IMR-90 (cell line): ENCODE data around the gene MPV17. TPM values are rescaled to one million over a fixed set of nuclear protein-coding genes. Genes with fewer than 3 reads are reported as not detected.

Experiments
- ATAC-seq: fragments of 200-7000 bp; cut with Tn5 transposase; 2 replicates; pipeline ENCODE4 v1.9.1; 2020; ENCODE audit warnings: low read depth, mild to moderate bottlenecking, moderate library complexity
- BruUV-seq: library from RNA; stranded (reverse); fragments of 400-500 nt; replicated peaks from 2 replicates; lab custom pipeline; 2021; lab: Mats Ljungman, UMichigan
- CTCF ChIA-PET: fragments of 300-600 bp; formaldehyde crosslinking; extraction: SDS; loops from one replicate; lab custom pipeline; 2021; ENCODE audit warnings: antibody characterized with exemption; lab: Yijun Ruan, JAX
- POLR2A ChIA-PET: fragments of 300-600 bp; sonication (Branson Sonifier 250); formaldehyde crosslinking; loops from one replicate; lab custom pipeline; 2022; ENCODE audit warnings: antibody characterized with exemption; ENCODE audit not compliant: unreplicated experiment; lab: Charles Lee
- DNase-seq: peaks from one replicate; pipeline ENCODE4 v3.0.0; 2013
- H2AFZ ChIP-seq: replicated peaks from 2 replicates; pipeline ENCODE3; 2013; ENCODE audit warnings: low read length, mild to moderate bottlenecking; ENCODE audit not compliant: poor library complexity
- H2AK5ac ChIP-seq: 2 replicates; pipeline ENCODE4 v1.6.1; 2013; ENCODE audit warnings: low read depth, low read length, inconsistent platforms
- H2AK9ac ChIP-seq: replicated peaks from 2 replicates; pipeline ENCODE3; 2013; ENCODE audit warnings: mild to moderate bottlenecking, low read depth, low read length, moderate library complexity; ENCODE audit not compliant: poor library complexity
- H2BK120ac ChIP-seq: 2 replicates; pipeline ENCODE4 v1.6.1; 2013; ENCODE audit warnings: low read depth, low read length, inconsistent platforms
- H2BK15ac ChIP-seq: 3 replicates; pipeline ENCODE4 v1.6.1; 2013; ENCODE audit warnings: low read depth, low read length, inconsistent platforms
- H2BK20ac ChIP-seq: 2 replicates; pipeline ENCODE4 v1.6.1; 2013; ENCODE audit warnings: low read depth, mild to moderate bottlenecking, inconsistent platforms, low read length, moderate library complexity
- H2BK5ac ChIP-seq: 2 replicates; pipeline ENCODE4 v1.6.1; 2013; ENCODE audit warnings: mild to moderate bottlenecking, low read depth, low read length, inconsistent platforms; ENCODE audit not compliant: poor library complexity, severe bottlenecking
- H3K14ac ChIP-seq: replicated peaks from 2 replicates; pipeline ENCODE4 v1.6.1; 2013; ENCODE audit warnings: low read depth, low read length, inconsistent platforms
- H3K18ac ChIP-seq: 2 replicates; pipeline ENCODE4 v1.6.1; 2013; ENCODE audit warnings: low read depth, low read length, control low read depth
- H3K23ac ChIP-seq: 2 replicates; pipeline ENCODE4 v1.6.1; 2013; ENCODE audit warnings: low read depth, low read length, inconsistent platforms
- H3K27ac ChIP-seq: 2 replicates; pipeline ENCODE4 v1.5.1; 2013; ENCODE audit warnings: mild to moderate bottlenecking, control low read depth, low read length; ENCODE audit not compliant: insufficient read depth
- H3K27me3 ChIP-seq: 2 replicates; pipeline ENCODE4 v1.6.1; 2013; ENCODE audit warnings: low read length; ENCODE audit not compliant: control insufficient read depth, insufficient read depth
- H3K36me3 ChIP-seq: 2 replicates; pipeline ENCODE4 v1.6.1; 2013; ENCODE audit warnings: low read length, mixed read lengths; ENCODE audit not compliant: control insufficient read depth, insufficient read depth
- H3K4ac ChIP-seq: 2 replicates; pipeline ENCODE4 v1.6.1; 2013; ENCODE audit warnings: low read depth, low read length, inconsistent platforms
- H3K4me1 ChIP-seq: 2 replicates; pipeline ENCODE4 v1.6.1; 2013; ENCODE audit warnings: low read length, mixed read lengths; ENCODE audit not compliant: control insufficient read depth, insufficient read depth
- H3K4me2 ChIP-seq: 2 replicates; pipeline ENCODE4 v1.6.1; 2013; ENCODE audit warnings: low read depth, mild to moderate bottlenecking, control low read depth, low read length, moderate library complexity
- H3K4me3 ChIP-seq: 2 replicates; pipeline ENCODE4 v1.5.1; 2013; ENCODE audit warnings: low read depth, mild to moderate bottlenecking, control low read depth, low read length, moderate library complexity; ENCODE audit not compliant: insufficient read depth
- H3K56ac ChIP-seq: 2 replicates; pipeline ENCODE4 v1.6.1; 2013; ENCODE audit warnings: low read length, inconsistent platforms; ENCODE audit not compliant: insufficient read depth; ENCODE audit errors: extremely low read depth
- H3K79me1 ChIP-seq, 2 experiments: 2 replicates each; pipeline ENCODE4 v1.6.1; 2013; ENCODE audit warnings: low read length in 2 of 2, inconsistent platforms in 1 of 2, low read depth in 1 of 2
- H3K9ac ChIP-seq: 2 replicates; pipeline ENCODE4 v1.6.1; 2013; ENCODE audit warnings: low read depth, low read length, control low read depth
- H3K9me1 ChIP-seq: 2 replicates; pipeline ENCODE4 v1.6.1; 2013; ENCODE audit warnings: low read length, inconsistent platforms; ENCODE audit not compliant: insufficient read depth
- H3K9me3 ChIP-seq: 2 replicates; pipeline ENCODE4 v1.6.1; 2013; ENCODE audit warnings: low read length; ENCODE audit not compliant: control insufficient read depth, insufficient read depth
- H4K20me1 ChIP-seq: 2 replicates; pipeline ENCODE4 v1.6.1; 2013; ENCODE audit warnings: low read length, inconsistent platforms; ENCODE audit not compliant: insufficient read depth
- H4K5ac ChIP-seq: 2 replicates; pipeline ENCODE4 v1.6.1; 2013; ENCODE audit warnings: mild to moderate bottlenecking, low read depth, low read length, control low read depth
- H4K8ac ChIP-seq, 2 experiments: 2 replicates each; pipeline ENCODE4 v1.6.1; 2013; ENCODE audit warnings: low read depth in 2 of 2, low read length in 2 of 2, control low read depth in 1 of 2, inconsistent platforms in 1 of 2
- H4K91ac ChIP-seq: 2 replicates; pipeline ENCODE4 v1.6.1; 2013; ENCODE audit warnings: low read depth, low read length, inconsistent platforms; ENCODE audit not compliant: insufficient read depth
- ELK1 ChIP-seq: fragments of 150-350 bp; IDR thresholded peaks from 2 replicates; pipeline ENCODE4 v1.6.1; 2016; ENCODE audit warnings: low read depth, mild to moderate bottlenecking, low read length, moderate library complexity, borderline replicate concordance
- MXI1 ChIP-seq: IDR thresholded peaks from 2 replicates; pipeline ENCODE4 v1.6.1; 2012; ENCODE audit warnings: low read depth, mild to moderate bottlenecking, low read length, moderate library complexity, borderline replicate concordance
- POLR2A ChIP-seq: IDR thresholded peaks from 2 replicates; pipeline ENCODE4 v1.6.1; 2012; ENCODE audit warnings: mild to moderate bottlenecking, low read depth, low read length
- WGBS, 2 experiments: methylation state at CpG; one replicate each; pipeline versions ENCODE4 v1.1.5 to v1.1.7; 2013; ENCODE audit warnings: missing lambda C conversion rate in 2 of 2; ENCODE audit not compliant: insufficient read length in 1 of 2; ENCODE audit errors: extremely low coverage in 2 of 2; 5-methylcytosine and 5-hydroxymethylcytosine counted together
- dilution Hi-C: fragments of 300-500 bp; cut with HindIII; formaldehyde crosslinking; loops from one replicate; pipeline ENCODE4 v1.14.3; 2018; ENCODE audit warnings: low sequenced_read_pairs; ENCODE audit not compliant: unreplicated experiment
- in situ Hi-C: fragments of 300-500 bp; cut with MboI; formaldehyde crosslinking; loops from 3 replicates; pipeline ENCODE4 v1.14.3; 2019; ENCODE audit warnings: low sequenced_read_pairs, inconsistent platforms, mixed read lengths
- intact Hi-C: fragments of 100-400 bp; cut with micrococcal nuclease; formaldehyde crosslinking; loops from 2 replicates; pipeline ENCODE4 v1.10.0; 2022
- polyA plus RNA-seq, 3 experiments: library from polyadenylated mRNA; depleted of rRNA; stranded (reverse); fragments of >200 nt; gene quantifications; 2 replicates each; pipeline ENCODE4 v1.2.3, GENCODE V29; 2012; ENCODE audit warnings: low replicate concordance in 1 of 3
- total RNA-seq: library from RNA; depleted of rRNA; stranded (reverse); fragments of >200 nt; gene quantifications from 2 replicates; pipeline ENCODE4 v1.2.3, GENCODE V29; 2012

MPV17 gene
- total and polyA plus RNA-seq, 2 of the 4 experiments (the other 2 are of a cell fraction): 70.4 to 160 TPM

- dilution Hi-C loops: no loop called here
- H2AK9ac ChIP-seq: no peak overlapping the region
- H3K4me2 ChIP-seq: no peak overlapping the region
- no peak overlapping the region for H2AFZ ChIP-seq
- H3K56ac ChIP-seq: no peak overlapping the region
- no peak for TF ChIP-seq POLR2A
- no peak for TF ChIP-seq MXI1
- TF ChIP-seq ELK1: no peak
- H3K36me3 ChIP-seq: peaks cover 41% of the 10 kb centered on the region
- intact Hi-C loops: no loop called here
- ATAC-seq (no peak), DNase-seq (no peak)
- H2BK120ac ChIP-seq: no peak overlapping the region
- 100% methylated on average over 1 of the region's 3 CpGs; no CpG with 5 or more reads in 1 of the 2 experiments for WGBS, 2 experiments
- POLR2A ChIA-PET: no interaction called here
- in situ Hi-C loops: no loop called here
- no peak overlapping the region for H3K27ac ChIP-seq
- H2BK15ac ChIP-seq: no peak overlapping the region
- no peak overlapping the region for H2BK5ac ChIP-seq
- H3K27me3 ChIP-seq: no peaks in the 10 kb centered on the region
- H4K5ac ChIP-seq: no peak overlapping the region
- no peak overlapping the region for H3K4ac ChIP-seq
- no peak overlapping the region for H3K18ac ChIP-seq
- no peak overlapping the region for H3K23ac ChIP-seq
- H3K4me3 ChIP-seq: no peak overlapping the region
- no peaks in the 10 kb centered on the region for H3K9me3 ChIP-seq
- H3K9ac ChIP-seq: no peak overlapping the region
- H4K20me1 ChIP-seq: no peaks in the 10 kb centered on the region
- H2AK5ac ChIP-seq: no peak overlapping the region
- no TSS peak for BruUV-seq
- CTCF ChIA-PET: no interaction called here
- no peak overlapping the region for H4K91ac ChIP-seq
- H3K14ac ChIP-seq: no peak overlapping the region
- no peak overlapping the region for H4K8ac ChIP-seq
- H3K4me1 ChIP-seq: no peaks in the 10 kb centered on the region
- no peaks in the 10 kb centered on the region for H3K9me1 ChIP-seq
- H3K79me1 ChIP-seq: peaks cover 0 to 3% of the 10 kb centered on the region in 2 experiments; a peak in 1 of 4 replicates
- H2BK20ac ChIP-seq: no peak overlapping the region
Measured at GRCh38 chr2:27335311-27335710, 12.4 kb upstream of the MPV17 start.
